Measurements from ENCODE around the gene LHPP.

DNA sequence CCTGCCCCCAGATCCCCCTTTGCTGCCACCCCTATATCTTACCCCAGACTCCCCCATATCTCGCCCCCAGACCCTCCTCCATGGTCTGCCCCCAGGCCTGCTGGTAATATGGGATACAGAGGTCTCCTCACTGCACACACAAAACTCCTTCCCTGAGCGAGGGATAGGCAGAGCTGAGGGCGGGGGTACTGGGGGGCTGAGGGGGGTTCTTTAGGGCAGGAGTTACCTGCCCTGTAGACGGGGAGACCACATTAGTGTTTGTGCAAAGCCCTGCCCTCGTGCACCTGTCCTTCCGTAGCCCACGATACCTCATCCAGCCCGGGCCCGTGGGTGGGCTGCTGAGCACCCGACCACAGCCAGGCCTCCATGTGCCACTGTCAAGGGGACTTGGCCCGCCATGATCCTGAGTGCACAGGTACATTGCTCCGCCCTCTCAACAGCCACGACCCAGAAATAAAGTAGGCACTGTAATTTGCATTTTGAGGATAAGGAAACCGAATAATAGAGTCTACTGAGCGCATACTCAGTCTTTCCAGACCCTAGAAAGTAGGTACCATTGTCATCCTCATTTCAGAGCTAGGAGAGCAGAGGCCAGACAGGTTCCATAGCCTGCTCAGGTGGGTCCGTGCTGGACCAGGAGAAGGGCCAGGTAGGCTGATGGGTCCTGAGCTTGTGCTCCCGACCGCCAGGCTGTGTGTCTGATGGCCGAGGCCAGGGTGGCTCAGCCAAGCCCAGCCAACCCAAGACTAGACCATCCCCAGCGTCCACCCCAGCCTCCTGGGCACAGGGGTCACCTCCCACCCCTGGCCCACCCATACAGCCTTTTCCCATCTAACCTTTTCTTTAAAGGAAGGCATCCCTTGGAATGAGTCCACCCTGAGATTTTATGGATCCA is 115.2 kb downstream of the LHPP start:
- no peak for TF ChIP-seq ZNF146 (tag by site-specific recombination; IDR thresholded peaks at IDR 0.05)
- no peak for TF ChIP-seq ZFP41 (tag by site-specific recombination; IDR thresholded peaks at IDR 0.05; ENCODE audit: borderline replicate concordance)
- TF ChIP-seq CTCF (tag by site-specific recombination; IDR thresholded peaks at IDR 0.05) = no peak
- no peak for TF ChIP-seq ZNF280D (tag by site-specific recombination; IDR thresholded peaks at IDR 0.05)
- TF ChIP-seq ZBTB26 (tag by site-specific recombination; optimal IDR thresholded peaks at IDR 0.05) = no peak
- TF ChIP-seq ZBTB11 (tag by site-specific recombination; conservative IDR thresholded peaks at IDR 0.05; ENCODE audit: low read depth) = no peak
- TF ChIP-seq ZSCAN23 (tag by site-specific recombination; IDR thresholded peaks at IDR 0.05) = no peak
- TF ChIP-seq ZNF624 (tag by site-specific recombination; IDR thresholded peaks at IDR 0.05) = no peak
- TF ChIP-seq ZNF350 (tag by site-specific recombination; IDR thresholded peaks at IDR 0.05) = no peak
- TF ChIP-seq YY1 (tag by site-specific recombination; IDR thresholded peaks at IDR 0.05) = no peak
- TF ChIP-seq ZNF585B (tag by site-specific recombination; IDR thresholded peaks at IDR 0.05) = no peak
- TF ChIP-seq ZBTB21 (tag by site-specific recombination; IDR thresholded peaks at IDR 0.05) = no peak
